Measurements from ENCODE around the gene SPINT2.
"Not testable (repeated sequence)": the region's sequence is repeated elsewhere in the genome, so short reads cannot be mapped to it uniquely, and the experiment has no call there.

Gene SPINT2

DNA sequence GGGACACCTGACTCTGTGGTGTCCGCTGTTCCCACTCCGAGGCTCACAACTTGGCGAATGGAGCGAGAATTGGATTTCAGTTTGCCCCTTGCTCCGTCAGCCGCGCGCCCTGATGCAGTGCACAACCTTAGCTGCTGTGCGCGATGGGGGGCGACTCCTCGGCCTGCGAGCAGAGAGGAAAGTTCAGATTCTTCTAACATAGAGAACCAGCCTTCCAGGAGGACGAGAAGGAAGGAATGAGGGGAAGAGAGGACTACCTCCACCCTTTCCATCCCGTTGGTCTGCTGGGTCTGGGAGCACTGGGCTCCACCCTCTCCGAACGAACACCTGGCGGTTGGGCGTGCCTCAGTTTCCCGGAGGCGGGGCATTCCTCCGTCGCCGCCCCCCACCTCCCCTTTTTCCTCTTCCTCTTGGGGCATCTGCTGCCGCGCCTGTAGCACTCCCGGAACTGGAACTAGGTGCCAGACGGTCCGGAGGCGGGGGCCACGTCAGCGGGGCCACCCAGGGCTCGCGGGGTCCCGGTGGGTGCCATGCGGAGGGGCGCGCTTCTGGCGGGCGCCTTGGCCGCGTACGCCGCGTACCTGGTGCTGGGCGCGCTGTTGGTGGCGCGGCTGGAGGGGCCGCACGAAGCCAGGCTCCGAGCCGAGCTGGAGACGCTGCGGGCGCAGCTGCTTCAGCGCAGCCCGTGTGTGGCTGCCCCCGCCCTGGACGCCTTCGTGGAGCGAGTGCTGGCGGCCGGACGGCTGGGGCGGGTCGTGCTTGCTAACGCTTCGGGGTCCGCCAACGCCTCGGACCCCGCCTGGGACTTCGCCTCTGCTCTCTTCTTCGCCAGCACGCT lies 55.3 kb downstream of the SPINT2 start, which contains the start of gene KCNK6:
KCNK6 (plus strand) TSS at position 425 of the 838 bp plus-strand sequence; CDS start at position 531, 106 bp downstream.
- DNase-seq (ENCODE audit: low read depth in 4 of 4, low spot score in 1 of 4), result peak in 2 of 4 experiments; percentile 40 to 63

- DNase-seq (ENCODE audit: low read depth in 4 of 4, low spot score in 1 of 4), result no peak
These were observed 56.6 kb downstream of the SPINT2 start for GRCh38 chr19:38320969-38321339.

DNA sequence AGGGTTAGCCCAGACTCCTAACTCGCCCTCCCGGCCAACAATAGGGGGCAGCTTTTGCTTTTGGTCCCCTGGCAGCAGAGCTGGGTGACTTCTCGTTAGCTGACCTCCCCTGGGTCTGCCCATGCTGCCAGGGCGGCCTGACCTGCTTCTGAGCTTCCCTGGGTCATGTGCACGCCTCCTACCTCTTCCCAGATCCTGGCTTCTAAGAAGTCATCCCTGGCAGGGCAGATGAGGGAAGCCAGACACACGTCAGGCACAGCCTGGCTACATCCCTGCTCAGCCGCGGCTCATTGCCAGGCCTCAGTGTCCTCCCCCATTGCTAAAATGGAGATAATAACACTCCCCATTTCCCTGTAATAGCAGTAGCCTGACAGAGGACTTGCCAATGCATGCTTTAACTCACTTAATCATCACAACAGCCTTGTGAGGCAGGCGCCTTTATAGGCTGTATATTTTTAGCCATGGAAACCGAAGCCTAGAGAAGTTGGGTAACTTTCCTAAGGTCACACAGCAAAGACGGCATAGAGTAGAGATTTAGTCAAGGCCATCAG lies 57.3 kb downstream of the SPINT2 start:
- DNase-seq (ENCODE audit: low read depth in 4 of 4, low spot score in 1 of 4), result no peak

GRCh38 chr19:38323291-38323690 lies 58.9 kb downstream of the SPINT2 start:
- DNase-seq (ENCODE audit: low read depth in 4 of 4, low spot score in 1 of 4), result no peak

- DNase-seq (ENCODE audit: low read depth in 4 of 4, low spot score in 1 of 4), result no peak
These were observed 60.1 kb downstream of the SPINT2 start for GRCh38 chr19:38324431-38324830.

GRCh38 chr19:38326591-38326990 lies 62.2 kb downstream of the SPINT2 start:
- no peak for DNase-seq (ENCODE audit: low read depth in 4 of 4, low spot score in 1 of 4)

- DNase-seq (ENCODE audit: low read depth in 4 of 4, low spot score in 1 of 4), result no peak
These were observed 65.3 kb downstream of the SPINT2 start for GRCh38 chr19:38329651-38330050.

- DNase-seq (ENCODE audit: low read depth in 4 of 4, low spot score in 1 of 4), result no peak
These were observed 67.4 kb downstream of the SPINT2 start for GRCh38 chr19:38331728-38332127.

- DNase-seq (ENCODE audit: low read depth in 4 of 4, low spot score in 1 of 4), result no peak
These were observed 68.9 kb downstream of the SPINT2 start for GRCh38 chr19:38333245-38333644.

DNA sequence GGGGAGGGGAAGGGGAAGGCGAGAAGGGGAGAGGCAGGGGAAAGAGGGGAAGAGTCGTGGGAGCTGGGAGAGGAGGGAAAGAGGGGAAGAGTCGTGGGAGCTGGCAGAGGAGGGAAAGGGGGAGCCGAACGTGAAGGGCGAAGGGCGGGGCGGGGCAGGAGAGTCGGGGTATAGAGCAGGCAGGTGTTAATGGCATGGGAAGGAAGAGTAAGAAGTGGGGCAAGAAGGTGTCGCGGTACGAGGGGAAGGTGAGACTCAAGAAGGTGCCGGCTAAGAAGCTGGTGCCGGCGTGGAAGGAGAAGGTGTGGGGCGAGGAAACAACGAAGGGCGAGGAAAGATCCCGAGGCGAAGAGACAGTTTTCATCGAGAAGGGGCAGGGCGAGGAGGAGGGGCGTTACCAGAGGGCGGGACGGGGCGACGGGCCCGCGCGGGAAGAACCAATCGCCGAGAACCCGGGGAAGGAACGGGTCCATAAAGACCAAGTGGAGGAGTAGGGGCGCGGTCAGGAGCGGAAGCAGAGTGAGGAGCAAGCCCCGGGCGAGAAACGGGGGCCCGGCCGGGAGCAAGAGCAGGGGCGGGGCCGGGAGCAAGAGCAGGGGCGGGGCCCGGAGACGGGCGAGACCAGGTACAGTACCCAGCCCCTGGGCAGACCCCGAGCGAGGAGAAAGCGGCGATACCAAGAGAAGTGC lies 71.7 kb downstream of the SPINT2 start:
- peak; percentile 81 to 94 (median 90) for DNase-seq (ENCODE audit: low read depth in 4 of 4, low spot score in 1 of 4)

DNA sequence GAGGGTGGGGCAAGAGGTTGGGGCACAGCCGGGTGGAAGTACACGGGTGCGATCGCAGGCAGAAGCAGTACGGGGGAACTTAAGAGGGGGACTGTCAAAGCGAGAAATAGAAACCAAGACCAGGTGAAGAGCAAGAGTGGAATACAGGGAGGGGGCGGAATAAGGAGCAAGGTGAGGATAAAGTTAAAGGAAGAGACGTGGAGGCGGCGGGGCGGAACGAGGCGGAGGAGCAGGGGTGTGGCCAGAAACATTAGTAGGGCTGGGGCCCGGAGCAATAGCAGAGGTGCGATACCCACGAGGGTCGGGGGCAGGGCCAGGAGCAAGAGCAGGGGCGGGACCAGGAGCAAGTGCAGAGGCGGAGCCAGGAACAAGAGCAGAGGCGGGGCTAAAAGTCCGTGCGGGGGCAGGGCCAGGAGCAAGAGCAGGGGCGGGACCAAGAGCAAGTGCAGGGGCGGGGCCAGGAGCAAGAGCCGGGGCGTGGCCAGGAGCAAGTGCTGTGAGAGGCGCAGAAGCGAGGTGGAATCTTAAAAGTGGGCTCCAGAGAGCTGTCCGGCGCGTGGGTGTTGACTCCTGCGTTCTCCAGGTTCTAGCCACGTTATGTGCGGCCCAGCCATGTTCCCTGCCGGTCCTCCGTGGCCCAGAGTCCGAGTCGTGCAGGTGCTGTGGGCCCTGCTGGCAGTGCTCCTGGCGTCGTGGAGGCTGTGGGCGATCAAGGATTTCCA lies 72.4 kb downstream of the SPINT2 start:
- peak; percentile 83 to 92 (median 90) for DNase-seq (ENCODE audit: low read depth in 4 of 4, low spot score in 1 of 4)

DNA sequence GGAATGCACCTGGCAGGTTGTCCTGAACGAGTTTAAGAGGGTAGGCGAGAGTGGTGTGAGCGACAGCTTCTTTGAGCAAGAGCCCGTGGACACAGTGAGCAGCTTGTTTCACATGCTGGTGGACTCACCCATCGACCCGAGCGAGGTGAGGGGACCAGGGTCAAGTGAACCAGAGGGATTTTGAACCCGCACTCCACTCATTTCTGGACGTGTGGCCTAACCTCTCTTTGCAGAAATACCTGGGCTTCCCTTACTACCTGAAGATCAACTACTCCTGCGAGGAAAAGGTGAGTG lies 72.9 kb downstream of the SPINT2 start:
- no peak for DNase-seq (ENCODE audit: low read depth in 4 of 4, low spot score in 1 of 4)

DNA sequence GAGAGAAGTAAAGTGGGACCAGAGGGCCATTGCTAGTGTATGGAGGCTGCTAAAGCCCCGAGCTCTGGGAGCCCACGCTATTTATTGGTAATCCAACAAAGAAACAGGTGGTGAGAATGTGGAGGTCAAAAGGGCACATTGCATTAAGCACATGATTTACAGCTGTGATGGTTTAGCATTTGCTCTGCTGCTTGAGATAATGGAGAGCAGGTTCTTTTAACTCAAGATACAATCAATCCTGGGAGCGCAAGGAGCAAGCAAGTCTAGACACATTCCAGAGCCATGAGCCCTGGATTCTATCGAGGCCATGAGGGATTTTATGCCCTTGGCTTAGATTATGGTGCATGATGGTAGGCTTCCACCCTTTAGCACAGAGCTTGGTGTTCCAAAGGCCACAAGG lies 74.6 kb downstream of the SPINT2 start:
- not testable (repeated sequence) for DNase-seq (ENCODE audit: low read depth in 4 of 4, low spot score in 1 of 4)

DNA sequence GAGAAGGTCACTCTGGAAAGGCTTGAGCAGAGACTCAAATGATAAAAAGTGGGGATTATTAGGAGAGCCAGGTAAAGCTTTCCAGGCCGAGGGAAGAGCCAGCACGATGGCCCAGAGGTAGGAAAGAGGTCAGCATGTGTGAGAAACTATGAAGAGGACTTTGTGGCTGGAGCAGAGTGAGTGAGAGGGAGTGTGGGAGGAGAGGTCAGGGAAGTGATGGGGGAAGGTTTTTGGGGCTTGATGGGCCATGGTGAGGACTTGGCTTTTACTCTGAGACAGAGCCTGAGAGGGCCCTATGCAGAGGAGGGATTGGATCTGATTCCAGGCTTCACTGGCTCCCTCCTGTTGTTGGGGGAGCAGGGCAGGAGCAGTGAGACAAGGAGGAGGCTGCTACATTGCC lies 76.6 kb downstream of the SPINT2 start:
- no peak for DNase-seq (ENCODE audit: low read depth in 4 of 4, low spot score in 1 of 4)
